Activated CD4-positive, alpha-beta T cell treated with anti-CD3 and anti-CD28 coated beads, Interleukin-2, Interleukin-4, amounts not matched to agents 100 ng/mL and 50 ng/mL, durations not matched to agents 16 hours and 8 hours (primary cell): ENCODE results near the gene NUDT2.
"Not testable (repeated sequence)": the region's sequence is repeated elsewhere in the genome, so short reads cannot be mapped to it uniquely, and the experiment has no call there.

Source experiments
- DNase-seq: peaks from one replicate; pipeline ENCODE4 v3.0.0-alpha.2; 2020; ENCODE audit warnings: low spot score

Gene NUDT2

GRCh38 chr9:34335376-34335775 is 6.0 kb downstream of the NUDT2 start:
- DNase-seq, result no peak

- no peak for DNase-seq
These were observed 8.0 kb downstream of the NUDT2 start for GRCh38 chr9:34337403-34337802.

- not testable (repeated sequence) for DNase-seq
These were observed 8.7 kb downstream of the NUDT2 start for GRCh38 chr9:34338079-34338478.

DNA sequence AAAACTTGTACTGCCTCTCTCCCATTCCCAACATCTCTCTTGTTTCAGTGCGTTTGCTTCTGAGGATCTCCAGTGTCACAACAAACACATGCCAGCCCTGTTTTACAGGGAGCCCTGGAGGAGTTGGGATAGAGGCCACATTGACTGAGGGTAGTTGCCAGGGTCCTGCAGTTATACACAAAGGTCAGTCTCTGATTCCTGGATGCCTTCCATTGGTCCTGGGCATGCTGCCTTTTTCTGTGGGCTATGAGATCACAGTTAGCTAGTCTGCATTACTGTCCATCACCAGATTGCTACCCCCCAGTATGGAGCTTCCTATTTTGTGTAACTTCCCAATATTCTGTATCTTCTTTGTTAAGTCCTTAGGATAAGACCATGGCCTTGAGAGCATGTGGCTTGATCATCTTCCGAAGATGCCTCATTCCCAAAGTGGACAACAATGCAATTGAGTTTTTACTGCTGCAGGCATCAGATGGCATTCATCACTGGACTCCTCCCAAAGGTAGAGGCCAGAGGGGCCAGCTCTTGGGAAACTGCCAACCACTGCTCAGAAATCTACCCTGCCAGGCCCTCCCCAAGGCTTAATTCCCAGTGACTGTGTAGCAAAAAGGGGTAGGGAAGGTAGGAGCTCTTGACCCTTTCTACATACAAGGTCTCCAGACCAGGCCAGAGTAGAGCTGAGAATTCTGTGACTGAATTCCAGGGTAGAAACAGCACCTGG is 9.5 kb downstream of the NUDT2 start:
- no peak for DNase-seq

- DNase-seq, result no peak
These were observed 12.4 kb downstream of the NUDT2 start for GRCh38 chr9:34341659-34342295.

GRCh38 chr9:34343090-34343489 is 13.7 kb downstream of the NUDT2 start:
- no peak for DNase-seq

GRCh38 chr9:34343605-34344004 is 14.2 kb downstream of the NUDT2 start:
- no peak for DNase-seq

DNA sequence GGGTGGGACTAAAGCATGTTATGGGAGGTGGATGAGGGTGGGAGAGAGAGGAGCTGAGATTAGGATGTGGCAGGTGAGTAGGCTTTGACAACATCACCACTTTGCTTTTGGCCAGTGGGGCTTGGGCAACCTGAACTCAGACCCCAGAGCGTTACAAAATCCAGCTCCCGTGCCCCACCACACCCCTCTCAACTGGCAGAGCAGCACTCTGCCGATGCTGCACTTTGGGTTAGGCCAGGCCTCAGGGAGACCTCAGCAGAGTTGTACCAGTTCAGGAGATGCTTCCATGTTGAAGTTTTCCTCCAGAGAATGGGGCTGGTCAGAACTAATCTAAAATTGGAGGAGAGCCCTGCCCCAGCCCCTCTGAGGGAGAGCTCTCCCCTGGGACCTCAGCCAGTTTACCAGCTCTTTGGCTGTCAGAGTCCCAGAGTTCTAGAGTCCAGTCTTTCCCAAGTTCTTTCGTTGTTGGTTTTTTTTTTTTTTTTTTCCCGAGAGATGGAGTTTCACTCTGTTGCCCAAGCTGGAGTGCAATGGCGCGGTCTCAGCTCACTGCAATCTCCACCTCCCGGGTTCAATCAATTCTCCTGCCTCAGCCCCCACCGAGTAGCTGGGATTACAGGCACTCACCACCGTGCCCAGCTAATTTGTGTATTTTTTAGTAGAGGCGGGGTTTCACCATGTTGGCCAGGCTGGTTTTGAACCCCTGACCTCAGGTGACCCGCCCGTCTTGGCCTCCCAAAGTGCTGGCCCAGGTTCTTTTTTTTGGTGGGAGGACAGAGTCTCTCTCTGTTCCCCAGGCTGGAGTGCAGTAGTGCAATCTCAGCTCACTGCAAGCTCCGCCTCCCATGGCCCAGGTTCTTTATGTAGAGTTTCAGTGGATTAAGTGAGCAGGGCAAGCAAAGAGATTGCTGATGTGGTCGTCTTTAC is 17.8 kb downstream of the NUDT2 start:
- DNase-seq, result no peak

GRCh38 chr9:34347800-34348158 is 18.4 kb downstream of the NUDT2 start:
- no peak for DNase-seq

DNA sequence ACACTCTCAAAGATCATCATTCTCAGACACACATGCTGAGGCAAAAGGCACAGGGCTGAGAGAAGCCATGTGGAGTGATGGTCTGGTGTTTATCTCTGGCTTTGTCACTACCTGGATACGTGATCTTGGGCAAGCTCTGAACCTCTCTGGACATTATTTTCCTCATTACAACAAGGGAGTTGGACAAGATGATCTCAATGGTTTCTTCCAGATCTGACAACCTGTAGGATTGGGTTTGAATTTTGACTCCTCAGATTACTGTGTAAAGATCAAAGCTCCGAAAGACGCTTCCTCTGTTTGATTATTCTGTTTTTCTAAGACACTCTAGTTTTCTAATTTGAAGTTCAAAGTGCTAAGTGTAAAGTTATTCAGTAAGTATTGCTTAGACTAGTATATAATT is 20.0 kb downstream of the NUDT2 start:
- DNase-seq, result no peak

- DNase-seq, result not testable (repeated sequence)
These were observed 22.8 kb downstream of the NUDT2 start for GRCh38 chr9:34352122-34352652.

DNA sequence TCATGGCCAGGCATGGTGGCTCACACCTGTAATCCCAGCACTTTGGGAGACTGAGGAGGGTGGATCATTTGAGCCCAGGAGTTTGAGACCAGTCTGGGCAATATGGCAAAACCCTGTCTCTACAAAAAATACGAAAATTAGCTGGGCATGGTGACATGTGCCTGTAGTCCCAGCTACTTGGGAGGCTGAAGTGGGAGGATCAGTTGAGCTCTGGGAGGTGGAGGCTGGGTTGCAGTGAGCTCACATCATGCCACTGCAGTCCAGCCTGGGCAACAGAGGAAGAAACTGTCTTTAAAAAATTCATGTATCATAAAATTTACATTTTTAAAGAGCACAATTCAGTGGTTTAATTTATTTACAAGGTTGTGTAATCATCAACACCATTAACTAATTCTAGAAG is 23.6 kb downstream of the NUDT2 start:
- DNase-seq, result not testable (repeated sequence)

DNA sequence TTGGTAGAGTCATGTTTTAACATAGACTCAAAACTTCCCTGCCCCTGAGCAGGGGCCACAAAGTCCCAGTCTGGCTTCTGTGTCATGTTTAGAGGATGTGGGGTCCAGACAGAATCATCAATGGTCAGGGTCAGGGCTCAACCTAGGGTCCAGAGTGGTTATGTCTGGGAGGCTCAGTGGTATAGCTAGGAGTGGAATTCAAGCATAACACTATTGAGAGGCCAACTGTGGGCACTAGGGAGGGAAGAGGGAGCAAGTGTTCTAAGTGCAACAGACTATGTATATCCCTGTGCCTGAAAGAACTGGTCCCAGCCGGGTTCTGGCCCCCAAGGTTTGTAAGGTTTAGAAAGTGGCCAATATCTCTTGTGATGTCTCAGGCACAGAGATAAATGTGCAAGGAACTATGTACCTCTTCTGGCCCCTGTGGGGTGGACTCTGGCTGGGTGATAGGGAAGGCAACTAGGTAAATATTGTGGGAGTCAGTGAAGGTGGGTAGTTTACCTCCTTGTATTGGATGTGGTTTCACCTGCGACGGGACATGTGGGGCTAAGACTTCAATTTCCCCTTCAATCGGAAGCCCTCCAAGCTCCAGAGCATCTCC is 33.3 kb downstream of the NUDT2 start:
- DNase-seq, result no peak

- no peak for DNase-seq
These were observed 34.4 kb downstream of the NUDT2 start for GRCh38 chr9:34363619-34364351.

GRCh38 chr9:34365282-34365681 is 35.9 kb downstream of the NUDT2 start:
- DNase-seq, result no peak

GRCh38 chr9:34366365-34366764 is 37.0 kb downstream of the NUDT2 start:
- DNase-seq, result no peak

DNA sequence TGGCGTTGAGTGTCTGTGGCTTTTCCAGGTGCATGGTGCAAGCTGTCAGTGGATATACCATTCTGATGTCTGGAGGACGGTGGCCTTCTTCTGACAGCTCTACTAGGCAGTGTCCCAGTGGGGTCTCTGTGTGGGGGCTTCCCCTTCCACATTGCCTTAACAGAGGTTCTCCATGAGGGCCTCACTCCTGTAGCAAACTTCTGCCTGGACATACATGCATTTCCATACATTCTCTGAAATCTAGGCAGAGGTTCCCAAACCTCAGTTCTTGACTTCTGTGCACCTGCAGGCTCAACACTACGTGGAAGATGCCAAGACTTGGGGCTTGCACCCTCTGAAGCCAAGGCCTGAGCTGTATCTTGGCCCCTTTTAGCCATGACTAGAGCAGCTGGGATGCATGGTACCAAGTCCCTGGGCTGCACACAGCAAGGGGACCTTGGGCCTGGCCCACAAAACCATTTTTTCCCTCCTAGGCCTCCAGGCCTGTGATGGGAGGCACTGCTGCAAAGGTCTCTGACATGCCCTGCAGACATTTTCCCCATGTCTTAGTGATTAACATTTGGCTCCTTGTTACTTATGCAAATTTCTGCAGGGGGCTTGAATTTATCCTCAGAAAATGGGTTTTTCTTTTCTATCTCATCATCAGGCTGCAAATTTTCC is 38.5 kb downstream of the NUDT2 start:
- not testable (repeated sequence) for DNase-seq

DNA sequence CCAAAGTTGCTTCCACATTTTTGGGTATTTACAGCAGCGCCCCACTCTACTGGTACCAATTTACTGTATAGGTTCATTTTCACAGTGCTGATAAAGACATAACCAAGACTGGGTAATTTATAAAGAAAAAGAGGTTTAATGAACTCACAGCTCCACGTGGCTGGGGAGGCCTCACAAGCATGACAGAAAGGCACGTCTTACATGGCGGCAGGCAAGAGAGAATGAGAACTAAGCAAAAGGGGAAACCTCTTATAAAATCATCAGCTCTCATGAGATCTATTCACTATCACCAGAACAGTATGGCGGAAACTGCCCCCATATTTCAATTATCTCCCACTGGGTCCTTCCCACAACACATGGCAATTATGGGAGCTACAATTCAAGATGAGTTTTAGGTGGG is 39.4 kb downstream of the NUDT2 start:
- not testable (repeated sequence) for DNase-seq

GRCh38 chr9:34369636-34370035 is 40.3 kb downstream of the NUDT2 start:
- no peak for DNase-seq

GRCh38 chr9:34370335-34370969 is 41.1 kb downstream of the NUDT2 start:
- DNase-seq, result no peak
